CD4-positive, alpha-beta T cell treated with Interleukin-17A for 1 hour (primary cell): ENCODE measurements around the gene TNFRSF11A.

Experiments
- DNase-seq: peaks from one replicate; pipeline ENCODE4 v3.0.0-alpha.2; 2020

TNFRSF11A gene

DNA sequence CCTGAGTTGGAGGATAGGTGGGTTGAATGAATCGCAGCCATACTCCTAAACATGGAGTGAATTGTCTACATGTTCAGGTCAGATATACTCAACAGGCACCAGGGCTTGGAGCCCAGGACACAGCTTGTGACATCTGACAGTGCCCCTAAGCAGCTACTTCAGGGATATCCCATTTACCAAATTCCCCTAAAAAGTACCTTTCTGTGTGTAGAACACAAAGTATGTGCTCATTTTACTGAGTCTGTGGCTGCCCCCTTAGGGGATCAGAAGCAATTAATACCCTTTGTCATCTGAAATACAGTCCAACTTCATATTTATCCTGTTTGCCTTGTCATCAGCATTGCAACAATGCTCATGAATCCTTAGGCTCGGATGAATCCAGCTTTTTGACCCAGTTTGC is 20.8 kb downstream of the TNFRSF11A start:
- DNase-seq = no peak

DNA sequence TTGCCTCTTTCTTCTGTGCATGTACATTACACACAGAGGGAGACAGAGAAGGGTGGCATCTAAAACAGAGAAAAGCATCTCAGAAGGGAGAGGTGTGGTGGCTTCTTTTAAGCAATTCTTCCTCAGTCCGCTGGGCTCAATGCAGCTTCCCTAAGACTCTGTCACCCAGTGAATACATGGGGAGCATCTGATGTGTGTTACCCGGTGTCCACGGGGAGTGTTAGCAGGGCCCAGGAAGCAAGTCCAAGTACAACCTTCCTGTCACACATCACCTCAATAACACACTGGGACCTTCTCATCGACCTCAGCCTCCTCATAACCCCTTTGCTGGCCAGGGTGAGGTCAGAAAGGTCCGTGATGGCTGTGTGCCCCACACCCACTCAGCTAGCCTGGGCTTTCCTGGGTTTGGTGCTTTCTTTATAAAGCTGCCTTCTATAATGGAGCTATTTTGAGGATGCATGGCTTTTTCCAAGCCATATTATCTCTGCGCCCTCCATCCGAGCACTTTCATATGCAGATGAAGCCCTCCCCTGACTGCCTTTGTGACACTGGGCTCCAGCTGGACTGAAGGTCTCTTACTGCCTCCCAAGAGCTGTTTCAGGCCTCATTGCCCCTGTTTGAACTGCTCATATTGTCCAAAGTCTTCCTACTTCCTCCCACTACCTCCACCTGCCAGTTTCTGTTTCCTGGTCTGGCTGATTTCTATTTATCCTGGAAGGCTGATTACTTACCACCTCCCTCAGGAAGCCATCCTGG is 21.4 kb downstream of the TNFRSF11A start:
- no peak for DNase-seq

DNA sequence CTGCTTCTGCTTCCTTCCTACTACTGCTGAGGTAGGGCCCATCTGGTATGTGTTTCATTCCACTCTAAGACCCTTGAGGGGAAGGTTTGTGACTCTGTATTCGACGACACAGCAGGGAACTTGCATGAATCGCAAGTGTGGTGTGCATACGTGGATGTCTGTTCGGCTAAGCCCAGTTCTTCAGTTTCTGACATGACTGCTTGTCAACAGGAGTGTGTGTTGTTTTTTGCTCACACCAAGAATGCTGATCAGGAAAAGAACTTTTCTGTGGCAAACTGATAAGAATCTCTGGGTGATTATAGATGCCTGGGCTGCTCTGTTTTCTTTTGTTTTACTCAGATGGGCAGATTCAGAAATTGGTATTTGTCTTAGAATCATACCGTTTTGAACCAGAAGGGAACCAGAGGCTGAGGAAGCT is 22.0 kb downstream of the TNFRSF11A start:
- DNase-seq = no peak

DNA sequence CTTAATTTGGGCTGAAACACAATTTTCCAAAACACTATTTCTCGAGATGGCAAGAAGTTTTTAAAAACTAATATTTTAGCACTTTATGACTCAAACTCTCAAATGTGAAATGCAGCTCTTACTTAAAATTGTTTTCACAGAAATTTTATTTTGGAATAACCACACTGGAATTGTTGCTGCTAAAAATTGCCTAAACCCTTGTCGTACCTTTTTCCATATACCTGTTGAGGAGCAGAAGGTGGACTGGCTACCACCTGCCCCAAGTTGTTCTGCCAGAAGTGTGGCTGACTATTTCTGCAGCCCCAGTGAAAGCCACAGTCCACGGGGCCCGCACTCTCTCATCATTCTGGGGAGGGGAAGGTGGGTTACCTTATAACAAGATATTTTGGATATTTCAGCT is 23.4 kb downstream of the TNFRSF11A start:
- no peak for DNase-seq

DNA sequence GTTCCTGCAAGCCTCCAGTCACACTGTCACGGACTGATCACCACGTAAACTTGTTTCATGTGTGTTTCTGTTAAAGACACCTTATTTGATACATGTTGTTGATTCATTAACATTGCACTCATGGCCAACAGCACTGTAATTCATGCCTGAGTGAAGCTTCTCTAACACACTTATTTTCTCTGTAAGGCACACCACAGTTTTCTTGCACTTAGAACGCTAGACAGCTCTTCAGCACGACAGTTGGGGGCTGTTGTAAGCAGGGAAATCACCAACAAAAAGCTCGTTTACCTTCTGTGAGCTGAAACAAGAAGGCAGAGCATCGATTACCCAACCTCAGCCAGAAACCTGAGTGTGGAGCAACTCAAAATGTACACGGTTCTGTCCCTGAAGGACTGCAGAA is 28.1 kb downstream of the TNFRSF11A start:
- DNase-seq = no peak

DNA sequence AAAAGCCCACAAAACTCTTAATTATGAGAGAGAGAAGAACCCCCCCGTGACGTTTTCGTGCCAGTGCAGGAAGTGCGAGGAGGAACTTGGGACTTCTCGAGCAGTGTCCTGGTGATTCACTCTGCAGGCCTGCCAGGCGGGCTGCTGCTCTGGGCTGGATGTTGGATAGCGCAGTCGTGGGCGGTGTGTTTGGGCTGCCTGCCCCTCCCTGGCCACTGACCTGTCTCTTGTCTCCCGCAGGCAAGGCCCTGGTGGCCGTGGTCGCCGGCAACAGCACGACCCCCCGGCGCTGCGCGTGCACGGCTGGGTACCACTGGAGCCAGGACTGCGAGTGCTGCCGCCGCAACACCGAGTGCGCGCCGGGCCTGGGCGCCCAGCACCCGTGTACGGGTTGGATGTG is 29.0 kb downstream of the TNFRSF11A start:
- no peak for DNase-seq

DNA sequence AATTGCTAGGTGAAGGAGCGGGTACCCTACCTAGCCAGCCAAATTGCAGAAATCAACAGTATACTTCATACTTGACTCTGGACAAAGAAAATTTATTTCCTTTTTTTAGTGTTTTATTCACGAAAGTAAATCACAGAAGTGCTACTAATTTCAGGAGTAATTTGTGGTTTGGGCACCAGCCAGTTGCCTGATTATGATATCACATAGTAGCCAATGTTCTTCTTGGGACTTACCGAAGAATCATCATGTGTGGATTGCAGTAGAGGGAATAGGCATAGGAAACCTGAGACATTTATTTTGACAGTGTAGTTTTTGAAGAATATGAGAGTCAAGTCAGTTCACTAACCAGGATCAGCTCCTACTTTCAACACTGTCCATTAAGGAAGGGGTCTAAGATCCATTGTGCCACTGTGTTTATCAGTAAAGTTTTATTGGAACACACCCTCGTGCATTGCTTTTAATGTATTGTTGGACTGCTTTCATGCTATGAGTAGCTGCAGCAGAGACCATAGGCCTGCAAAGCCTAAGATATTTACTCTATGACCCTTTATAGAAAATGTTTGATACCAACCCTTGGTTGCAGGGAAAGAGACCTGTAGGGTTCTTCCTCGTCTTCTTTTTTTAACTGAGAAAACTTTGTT is 32.1 kb downstream of the TNFRSF11A start:
- DNase-seq = no peak

DNA sequence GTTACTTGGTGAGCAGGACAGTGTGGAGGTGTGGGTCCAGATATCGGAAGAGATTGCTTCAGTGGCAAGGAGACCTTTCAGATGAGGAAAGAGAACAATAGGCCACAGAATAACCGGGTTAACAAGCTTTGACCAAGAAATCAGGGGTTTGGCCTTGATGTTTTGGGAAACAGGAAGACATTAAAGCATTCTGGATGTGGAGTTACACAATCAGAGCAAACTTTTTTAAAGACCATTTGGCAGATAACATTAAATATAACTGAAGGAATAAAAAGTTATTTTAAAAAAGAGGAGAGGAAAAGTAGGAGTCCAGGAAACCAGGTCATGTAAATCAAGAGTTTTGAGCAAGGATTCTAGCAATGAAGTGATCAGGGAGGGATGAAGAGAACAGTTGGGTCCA is 35.7 kb downstream of the TNFRSF11A start:
- no peak for DNase-seq

DNA sequence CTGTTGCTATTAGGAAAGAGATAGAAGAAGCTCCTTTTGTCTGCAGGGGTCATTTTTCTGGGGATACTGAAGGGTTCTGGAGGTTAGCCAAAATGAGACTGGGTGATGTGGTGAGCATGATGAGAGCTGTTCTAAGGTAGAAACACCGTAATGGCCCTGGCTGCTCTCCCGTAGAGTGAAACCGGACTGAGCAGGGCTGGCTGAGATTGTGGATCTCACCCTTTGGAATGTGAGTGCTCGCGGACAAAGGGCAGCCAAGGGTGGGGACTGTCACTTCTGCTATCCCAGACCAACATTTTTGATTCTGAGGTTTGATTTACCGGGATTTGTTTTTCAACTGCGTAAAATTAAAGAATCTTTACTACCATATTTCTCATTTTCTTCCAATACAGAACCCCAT is 36.2 kb downstream of the TNFRSF11A start:
- DNase-seq = no peak

DNA sequence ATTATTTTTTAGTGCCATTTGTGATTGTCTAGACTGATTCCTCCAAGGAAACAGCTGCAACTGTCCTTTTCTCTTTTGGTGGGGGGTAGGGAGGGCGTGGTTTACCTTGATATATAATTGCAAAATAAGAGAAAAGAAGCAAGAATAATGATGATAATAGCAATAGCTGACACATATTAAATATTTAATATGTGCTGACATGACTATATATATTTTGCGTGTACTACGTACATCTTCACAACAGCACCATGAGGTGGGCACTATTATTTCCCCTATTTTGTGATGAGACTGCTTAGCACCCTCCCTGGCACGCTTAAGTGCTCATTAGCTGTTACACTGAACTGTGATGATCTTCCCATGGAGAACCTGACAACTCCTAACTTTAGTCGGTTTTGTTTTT is 39.4 kb downstream of the TNFRSF11A start:
- no peak for DNase-seq

DNA sequence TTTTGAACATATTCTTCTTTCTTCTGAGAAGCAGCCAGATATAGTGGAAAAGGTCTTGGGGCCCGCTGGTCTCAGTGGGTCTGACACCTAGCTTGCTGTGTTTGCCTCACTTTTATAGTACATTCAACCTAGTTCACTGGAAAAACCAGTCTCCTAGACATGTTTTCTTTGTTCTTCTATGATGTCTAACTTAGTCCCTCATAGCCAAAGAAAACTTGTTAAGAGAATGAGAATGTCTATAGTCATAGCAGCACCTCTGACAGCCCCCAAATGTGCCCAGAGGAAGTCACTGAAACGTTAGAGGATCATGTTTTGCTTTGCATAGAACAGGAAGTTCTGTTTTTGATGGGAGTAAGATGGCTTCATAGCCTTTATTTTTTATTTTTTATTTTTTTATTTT is 40.3 kb downstream of the TNFRSF11A start:
- no peak for DNase-seq

DNA sequence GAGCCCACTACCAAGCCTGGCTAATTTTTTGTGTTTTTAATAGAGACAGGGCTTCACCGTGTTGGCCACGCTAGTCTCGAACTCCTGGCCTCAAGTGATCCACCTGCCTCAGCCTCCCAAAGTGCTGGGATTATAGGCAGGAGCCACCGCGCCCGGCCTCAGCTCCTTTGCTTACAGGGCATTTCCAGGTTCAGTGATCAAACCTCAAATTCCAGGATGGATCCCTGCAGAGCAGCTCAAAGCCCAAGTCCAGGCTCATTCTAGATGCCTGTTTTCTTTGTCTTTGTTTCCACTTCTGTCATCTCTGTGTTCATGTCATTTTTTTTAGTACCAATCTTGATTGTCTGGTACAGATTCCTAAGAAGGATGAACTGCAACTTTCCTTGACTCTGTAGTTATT is 41.9 kb downstream of the TNFRSF11A start:
- no peak for DNase-seq

DNA sequence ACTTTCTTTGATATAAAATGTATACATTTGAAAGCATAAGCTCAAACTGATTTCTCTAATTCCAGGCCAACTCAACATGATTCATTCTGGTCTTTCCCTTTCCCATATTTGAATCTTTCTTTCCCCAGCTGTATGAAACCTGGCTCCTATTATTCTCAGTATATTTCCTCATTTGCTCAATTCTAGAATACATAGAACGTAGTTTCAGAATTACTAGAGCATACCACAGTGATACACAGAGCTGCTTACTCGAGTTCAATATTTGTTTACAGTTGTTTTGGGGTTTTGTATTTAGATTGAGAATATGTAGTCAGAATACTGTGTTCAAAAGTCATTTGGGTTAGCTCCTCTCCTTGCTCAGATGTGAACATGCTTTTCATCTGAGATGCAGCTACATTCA is 43.0 kb downstream of the TNFRSF11A start:
- no peak for DNase-seq

DNA sequence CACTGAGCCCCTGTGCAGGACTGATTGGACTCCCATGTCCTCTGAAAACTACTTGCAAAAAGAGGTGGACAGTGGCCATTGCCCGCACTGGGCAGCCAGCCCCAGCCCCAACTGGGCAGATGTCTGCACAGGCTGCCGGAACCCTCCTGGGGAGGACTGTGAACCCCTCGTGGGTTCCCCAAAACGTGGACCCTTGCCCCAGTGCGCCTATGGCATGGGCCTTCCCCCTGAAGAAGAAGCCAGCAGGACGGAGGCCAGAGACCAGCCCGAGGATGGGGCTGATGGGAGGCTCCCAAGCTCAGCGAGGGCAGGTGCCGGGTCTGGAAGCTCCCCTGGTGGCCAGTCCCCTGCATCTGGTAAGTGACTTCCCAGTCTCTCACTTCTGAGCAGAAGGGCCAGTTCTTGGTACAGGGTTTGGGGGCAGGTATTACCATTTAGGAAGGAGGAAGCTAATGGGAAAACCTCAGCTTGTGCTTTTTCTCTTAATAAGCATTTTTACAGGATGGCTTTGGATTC is 44.1 kb downstream of the TNFRSF11A start:
- no peak for DNase-seq

DNA sequence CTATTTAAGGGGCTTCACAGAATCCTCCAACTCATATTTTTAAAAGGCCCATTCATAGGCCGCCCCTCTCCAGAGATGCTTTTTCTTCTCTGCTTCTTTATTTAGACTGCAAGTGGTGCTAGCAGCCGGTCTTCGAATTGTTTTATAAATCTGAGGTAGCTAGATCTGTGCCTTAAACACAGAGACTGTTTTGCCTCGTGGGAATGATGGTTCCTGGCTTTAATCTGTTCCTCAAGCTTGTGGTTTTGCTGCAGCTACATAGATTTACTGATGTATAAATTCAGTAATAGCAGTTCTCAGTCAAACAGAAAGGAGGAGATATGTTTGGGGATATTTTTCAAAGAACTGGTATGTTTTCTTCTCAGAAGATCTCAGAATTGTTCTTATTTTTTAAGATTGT is 45.3 kb downstream of the TNFRSF11A start:
- no peak for DNase-seq

DNA sequence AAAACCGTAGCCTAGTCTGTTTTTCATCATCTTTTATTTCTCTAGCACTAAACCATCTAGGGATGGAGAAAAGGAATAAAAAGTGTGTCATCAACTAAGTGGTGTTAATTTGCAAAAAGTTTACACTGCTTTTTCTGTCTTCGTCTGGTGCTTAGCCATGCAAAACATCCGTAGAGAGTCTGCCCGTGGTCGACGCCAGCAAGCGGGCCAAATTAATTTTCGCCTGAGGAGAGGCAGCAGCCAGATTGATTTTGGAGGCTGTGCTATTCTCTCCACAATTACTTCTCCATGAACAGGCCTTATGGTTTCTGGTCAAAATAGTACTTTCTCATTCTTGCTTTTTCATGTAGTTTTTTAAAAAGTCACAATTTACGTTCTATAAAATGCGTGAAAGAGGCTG is 46.3 kb downstream of the TNFRSF11A start:
- no peak for DNase-seq

DNA sequence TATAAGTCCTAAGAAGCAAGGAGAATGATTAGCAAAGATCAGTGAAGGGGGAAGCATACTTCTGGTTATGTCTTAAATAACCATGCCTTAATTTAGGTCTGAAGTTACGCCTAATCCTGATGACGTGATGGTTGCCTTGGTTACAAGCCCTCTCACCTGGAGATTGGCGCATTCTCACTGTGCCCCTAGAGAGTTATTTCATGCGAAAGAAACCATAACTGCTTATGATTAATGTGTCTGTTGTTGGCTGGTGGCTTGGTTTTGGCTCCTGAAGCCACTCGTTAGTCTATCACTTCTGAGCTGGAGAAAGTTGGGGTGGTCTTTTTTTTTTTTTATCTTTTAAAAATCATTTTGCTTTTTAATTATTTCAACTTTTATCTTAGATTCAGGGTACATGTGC is 47.0 kb downstream of the TNFRSF11A start:
- no peak for DNase-seq

DNA sequence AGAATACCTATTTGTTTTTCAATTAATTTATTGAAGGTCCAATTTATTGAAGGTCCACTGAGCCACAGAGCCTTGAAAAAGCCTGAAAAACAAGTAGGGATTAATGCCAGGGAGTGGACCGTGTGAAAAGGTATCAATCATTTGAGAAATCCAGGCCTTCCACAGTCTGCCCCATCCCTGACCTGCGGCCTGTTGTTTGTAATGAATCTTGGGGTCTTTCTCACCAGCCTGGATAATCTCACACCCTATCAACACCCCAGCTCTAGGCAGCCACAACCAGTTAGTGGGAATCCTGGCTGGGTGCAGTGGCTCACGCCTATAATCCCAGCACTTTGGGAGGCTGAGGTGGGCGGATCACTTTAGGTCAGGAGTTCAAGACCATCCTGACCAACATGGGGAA is 47.8 kb downstream of the TNFRSF11A start:
- DNase-seq = no peak

DNA sequence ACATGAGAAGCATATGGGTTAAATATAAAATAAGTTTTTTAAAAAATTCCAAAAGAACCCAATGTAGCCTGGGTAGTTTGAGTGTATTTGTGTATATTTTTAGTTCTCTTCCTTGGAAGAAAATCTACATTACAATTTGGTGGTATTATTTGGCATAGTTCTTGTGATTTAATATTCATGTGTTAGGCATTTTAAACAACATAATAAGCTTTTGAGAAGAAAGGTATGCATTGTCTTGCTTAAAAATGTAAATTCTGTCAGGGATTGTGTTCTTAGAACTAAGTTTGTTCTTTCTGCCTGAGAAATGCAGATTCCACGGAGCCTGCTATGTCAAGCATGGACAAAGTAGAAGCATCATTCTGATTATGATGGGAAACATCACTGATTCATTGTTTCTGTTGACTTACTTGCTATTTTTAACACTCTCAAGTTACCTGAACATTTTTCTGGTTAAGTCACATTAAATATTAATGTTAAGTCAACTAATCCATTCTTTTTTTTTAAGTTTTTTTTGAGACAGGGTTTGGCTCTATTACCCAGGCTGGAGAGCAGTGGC is 49.4 kb downstream of the TNFRSF11A start:
- DNase-seq = no peak

DNA sequence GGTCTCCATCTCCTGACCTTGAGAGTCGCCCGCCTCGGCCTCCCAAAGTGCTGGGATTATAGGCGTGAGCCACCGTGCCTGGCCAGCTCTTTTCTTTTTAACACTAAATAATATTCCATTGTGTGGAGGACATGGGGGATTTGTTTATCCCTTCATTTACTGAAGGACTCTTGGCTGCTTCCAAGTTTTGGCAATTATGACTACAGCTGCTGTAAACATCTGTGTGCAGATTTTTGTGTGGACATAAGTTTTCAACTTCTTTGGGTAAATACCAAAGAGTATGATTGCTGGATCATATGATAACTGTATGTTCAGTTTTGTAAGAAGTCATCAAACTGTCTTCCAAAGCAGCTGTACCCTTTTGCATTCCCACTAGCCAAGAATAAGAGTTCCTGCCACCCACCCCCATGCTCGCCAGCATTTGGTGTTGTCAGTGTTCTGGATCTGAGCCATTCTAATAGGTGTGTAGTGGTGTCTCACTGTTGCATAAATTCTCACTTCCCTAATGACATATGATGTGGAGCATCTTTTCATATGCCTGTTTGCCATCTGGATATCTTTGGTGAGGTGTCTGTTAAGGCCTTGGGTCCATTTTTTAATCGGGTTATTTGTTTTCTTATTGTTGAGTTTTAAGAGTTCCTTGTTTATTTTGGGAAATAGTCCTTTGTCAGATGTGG is 52.2 kb downstream of the TNFRSF11A start:
- DNase-seq = no peak

DNA sequence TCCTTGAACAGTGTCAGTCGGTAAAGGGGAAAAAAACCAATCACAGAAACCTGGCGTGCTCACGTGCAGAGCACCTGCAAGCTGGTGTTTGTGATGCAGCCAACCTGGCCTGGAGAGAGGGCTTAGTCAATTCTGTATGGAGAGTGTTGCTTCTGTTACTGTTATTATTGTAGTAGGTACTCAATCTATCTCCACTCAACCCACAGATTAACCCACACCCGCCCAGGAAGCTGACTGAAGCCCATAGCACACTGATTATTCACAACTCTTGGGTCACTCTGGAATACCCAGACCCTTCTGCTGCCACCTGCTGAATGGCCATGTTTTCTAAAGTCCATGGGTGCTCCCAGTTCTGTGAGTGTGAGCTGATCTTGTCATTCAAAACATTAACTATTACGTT is 53.9 kb downstream of the TNFRSF11A start:
- DNase-seq = no peak

DNA sequence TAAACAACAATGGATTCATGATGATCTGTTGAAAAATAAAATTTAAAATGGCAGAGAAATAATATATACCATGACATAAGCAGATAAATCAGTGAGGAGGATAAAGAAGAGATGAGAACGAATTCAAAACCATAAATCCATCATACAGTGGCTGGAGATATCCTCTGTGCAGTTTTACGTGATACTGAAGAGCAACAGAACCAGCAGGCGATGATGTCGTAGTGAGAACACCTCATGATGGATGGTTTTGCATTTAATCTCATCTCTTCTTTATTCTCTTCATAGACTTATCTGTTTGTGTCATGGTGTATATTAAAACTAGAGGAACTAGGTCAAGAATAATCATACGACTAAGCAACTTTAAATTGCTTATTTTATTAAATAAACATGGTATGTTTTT is 56.3 kb downstream of the TNFRSF11A start:
- no peak for DNase-seq

DNA sequence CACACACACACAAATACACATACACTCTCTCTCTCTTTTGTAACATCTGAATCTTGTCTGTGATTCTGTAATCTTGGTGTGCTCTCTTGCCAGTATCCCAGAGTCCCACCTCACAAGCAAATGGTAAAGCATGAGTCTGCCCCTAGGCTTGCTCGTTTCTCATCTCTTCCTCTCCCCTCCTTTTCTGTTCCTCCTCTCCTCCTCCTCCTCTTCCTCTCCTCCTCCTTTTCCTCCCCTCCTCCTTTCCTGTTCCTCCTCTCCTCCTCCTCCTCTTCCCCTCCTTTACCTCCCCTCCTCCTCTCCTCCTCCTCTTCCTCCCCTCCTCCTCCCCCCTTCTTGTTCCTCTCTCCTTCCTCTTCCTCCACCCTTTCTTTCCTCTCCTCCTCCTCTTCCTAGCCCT is 59.0 kb downstream of the TNFRSF11A start:
- no peak for DNase-seq

DNA sequence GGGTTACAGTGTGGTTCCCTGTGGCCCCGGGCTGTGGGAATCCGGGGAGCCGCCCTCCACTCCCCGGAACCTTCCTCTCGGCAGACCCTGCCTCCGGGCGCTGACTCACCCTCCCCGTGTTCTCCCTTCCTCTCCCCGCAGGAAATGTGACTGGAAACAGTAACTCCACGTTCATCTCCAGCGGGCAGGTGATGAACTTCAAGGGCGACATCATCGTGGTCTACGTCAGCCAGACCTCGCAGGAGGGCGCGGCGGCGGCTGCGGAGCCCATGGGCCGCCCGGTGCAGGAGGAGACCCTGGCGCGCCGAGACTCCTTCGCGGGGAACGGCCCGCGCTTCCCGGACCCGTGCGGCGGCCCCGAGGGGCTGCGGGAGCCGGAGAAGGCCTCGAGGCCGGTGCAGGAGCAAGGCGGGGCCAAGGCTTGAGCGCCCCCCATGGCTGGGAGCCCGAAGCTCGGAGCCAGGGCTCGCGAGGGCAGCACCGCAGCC is 59.5 kb downstream of the TNFRSF11A start:
- no peak for DNase-seq
